GM23338 (cell line): ENCODE measurements around the gene PDE4B. TPM values are rescaled to one million over a fixed set of nuclear protein-coding genes. Genes with fewer than 3 reads are reported as not detected.

Source experiments
- ATAC-seq: fragments of 200-7000 bp; cut with Tn5 transposase; 3 replicates; pipeline ENCODE4 v1.9.1; 2020
- DNase-seq: peaks from one replicate; pipeline ENCODE4 v3.0.0-alpha.2; 2015; ENCODE audit warnings: low spot score
- H2AFZ ChIP-seq: fragments of 200-600 bp; sonication (generic); 2 replicates; pipeline ENCODE4 v1.8.0; 2016; ENCODE audit warnings: antibody characterized with exemption, mild to moderate bottlenecking, moderate library complexity
- H3F3A ChIP-seq: fragments of 200-600 bp; sonication (generic); replicated peaks from 2 replicates; pipeline ENCODE4 v1.8.0; 2017; ENCODE audit warnings: antibody characterized with exemption, mixed run types, low read depth
- H3K27ac ChIP-seq: fragments of 200-600 bp; sonication (generic); 2 replicates; pipeline ENCODE4 v1.6.1; 2016; ENCODE audit warnings: low read depth
- H3K27me3 ChIP-seq: fragments of 200-600 bp; sonication (generic); 2 replicates; pipeline ENCODE4 v1.8.0; 2016; ENCODE audit warnings: mild to moderate bottlenecking, mixed run types, moderate library complexity; ENCODE audit not compliant: insufficient read depth
- H3K36me3 ChIP-seq: fragments of 200-600 bp; sonication (generic); 2 replicates; pipeline ENCODE4 v1.8.0; 2016; ENCODE audit warnings: mild to moderate bottlenecking; ENCODE audit not compliant: insufficient read depth
- H3K4me1 ChIP-seq: fragments of 200-600 bp; sonication (generic); 2 replicates; pipeline ENCODE4 v1.8.0; 2016; ENCODE audit warnings: mild to moderate bottlenecking, moderate library complexity; ENCODE audit not compliant: insufficient read depth
- H3K4me2 ChIP-seq: fragments of 200-600 bp; sonication (generic); 2 replicates; pipeline ENCODE4 v1.7.1; 2017; ENCODE audit warnings: mixed run types
- H3K4me3 ChIP-seq: fragments of 200-600 bp; sonication (generic); 2 replicates; pipeline ENCODE4 v1.6.1; 2016; ENCODE audit warnings: mixed run types
- H3K79me2 ChIP-seq: fragments of 200-600 bp; sonication (generic); replicated peaks from 2 replicates; pipeline ENCODE4 v1.8.0; 2017; ENCODE audit warnings: mild to moderate bottlenecking; ENCODE audit not compliant: insufficient read depth
- H3K9me2 ChIP-seq: fragments of 200-600 bp; sonication (generic); 2 replicates; pipeline ENCODE4 v1.8.0; 2017; ENCODE audit not compliant: insufficient read depth
- H4K20me1 ChIP-seq: fragments of 200-600 bp; sonication (generic); replicated peaks from 2 replicates; pipeline ENCODE4 v1.8.0; 2017; ENCODE audit warnings: mild to moderate bottlenecking; ENCODE audit not compliant: insufficient read depth
- H3K27ac Mint-ChIP-seq: 2 replicates; pipeline ENCODE4 v1.8.0; 2020; ENCODE audit warnings: inconsistent platforms, mild to moderate bottlenecking, moderate library complexity, mixed read lengths
- H3K27me3 Mint-ChIP-seq: 3 replicates; pipeline ENCODE4 v1.8.0; 2022; ENCODE audit warnings: low read depth, mild to moderate bottlenecking, moderate library complexity, mixed read lengths, inconsistent platforms; ENCODE audit not compliant: insufficient read depth, poor library complexity
- H3K36me3 Mint-ChIP-seq: 3 replicates; pipeline ENCODE4 v1.8.0; 2021; ENCODE audit warnings: low read depth, mild to moderate bottlenecking, inconsistent platforms, moderate library complexity, mixed read lengths
- H3K4me1 Mint-ChIP-seq: 3 replicates; pipeline ENCODE4 v1.8.0; 2020; ENCODE audit warnings: mild to moderate bottlenecking, inconsistent platforms, mixed read lengths
- H3K4me3 Mint-ChIP-seq: 3 replicates; pipeline ENCODE4 v1.8.0; 2021; ENCODE audit warnings: moderate library complexity, mild to moderate bottlenecking, inconsistent platforms, mixed read lengths
- H3K9me3 Mint-ChIP-seq: 3 replicates; pipeline ENCODE4 v1.8.0; 2020; ENCODE audit warnings: moderate library complexity, mild to moderate bottlenecking, inconsistent platforms, mixed read lengths
- EZH2 ChIP-seq: fragments of 200-600 bp; sonication (generic); IDR thresholded peaks from one replicate; pipeline ENCODE4 v1.8.0; 2017; ENCODE audit warnings: antibody characterized with exemption, mild to moderate bottlenecking, low read depth; ENCODE audit not compliant: unreplicated experiment
- STAT1 ChIP-seq: IDR thresholded peaks from one replicate; pipeline ENCODE4 v1.6.1; 2016; ENCODE audit warnings: antibody characterized with exemption; ENCODE audit not compliant: unreplicated experiment
- ZNF114 ChIP-seq: fragments of 250-450 bp; sonication (Bioruptor Pico); IDR thresholded peaks from 2 replicates; pipeline ENCODE4 v1.5.0; 2020; ENCODE audit warnings: mild to moderate bottlenecking, moderate library complexity
- ZNF331 ChIP-seq: fragments of 250-450 bp; sonication (Bioruptor Pico); IDR thresholded peaks from 2 replicates; pipeline ENCODE4 v1.5.0; 2020; ENCODE audit warnings: low read depth, mild to moderate bottlenecking, moderate library complexity
- polyA plus RNA-seq: library from polyadenylated mRNA; unstranded; fragments of >200 nt; fragmentation: Nextera tagmentation; extraction: Ambion mirVana; gene quantifications from 2 replicates; pipeline ENCODE4 v1.2.1, GENCODE V29; 2016
- total RNA-seq: library from RNA; depleted of rRNA; stranded (reverse); fragments of >200 nt; shearing (Covaris generic); gene quantifications from 2 replicates; pipeline ENCODE4 v1.2.3, GENCODE V29; 2014
- TF ChIP-seq, protein P1 (sequence below), 2 experiments: fragments of 200-600 bp in 1 of 2; sonication (generic) in 1 of 2; conservative IDR thresholded peaks; 2 replicates each; pipeline versions ENCODE4 v1.5.1 to v1.6.1; 2016 to 2017; ENCODE audit warnings: antibody characterized with exemption in 2 of 2, low read depth in 2 of 2, mild to moderate bottlenecking in 2 of 2, moderate library complexity in 1 of 2
- TF ChIP-seq, protein P2 (sequence below): IDR thresholded peaks from one replicate; pipeline ENCODE4 v1.6.1; 2018; ENCODE audit warnings: antibody characterized with exemption; ENCODE audit not compliant: unreplicated experiment

Gene PDE4B
- total and polyA plus RNA-seq, 2 experiments from 2014 or later = 14.0 to 25.6 TPM

DNA sequence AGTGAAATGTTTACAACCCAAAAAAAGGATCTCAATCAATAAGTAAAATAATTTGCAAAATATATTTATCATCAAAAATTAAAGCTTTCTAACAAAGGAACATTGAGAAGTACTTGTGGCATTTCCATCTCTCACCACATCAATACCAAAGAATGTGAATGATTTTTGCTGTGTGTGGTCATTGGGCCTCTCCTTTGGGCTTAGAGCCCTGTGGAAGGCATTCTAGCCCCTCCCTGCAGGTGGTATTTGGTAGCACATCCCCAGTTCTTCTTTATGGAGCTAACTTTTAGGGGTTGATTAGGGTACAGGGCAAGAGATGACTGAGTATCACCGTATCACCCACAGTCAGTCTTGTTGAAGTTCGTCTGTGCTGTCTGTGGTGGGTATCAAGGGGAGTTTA, 447.1 kb downstream of the PDE4B start:
- no peak for TF ChIP-seq EZH2
- TF ChIP-seq, protein P1, sequence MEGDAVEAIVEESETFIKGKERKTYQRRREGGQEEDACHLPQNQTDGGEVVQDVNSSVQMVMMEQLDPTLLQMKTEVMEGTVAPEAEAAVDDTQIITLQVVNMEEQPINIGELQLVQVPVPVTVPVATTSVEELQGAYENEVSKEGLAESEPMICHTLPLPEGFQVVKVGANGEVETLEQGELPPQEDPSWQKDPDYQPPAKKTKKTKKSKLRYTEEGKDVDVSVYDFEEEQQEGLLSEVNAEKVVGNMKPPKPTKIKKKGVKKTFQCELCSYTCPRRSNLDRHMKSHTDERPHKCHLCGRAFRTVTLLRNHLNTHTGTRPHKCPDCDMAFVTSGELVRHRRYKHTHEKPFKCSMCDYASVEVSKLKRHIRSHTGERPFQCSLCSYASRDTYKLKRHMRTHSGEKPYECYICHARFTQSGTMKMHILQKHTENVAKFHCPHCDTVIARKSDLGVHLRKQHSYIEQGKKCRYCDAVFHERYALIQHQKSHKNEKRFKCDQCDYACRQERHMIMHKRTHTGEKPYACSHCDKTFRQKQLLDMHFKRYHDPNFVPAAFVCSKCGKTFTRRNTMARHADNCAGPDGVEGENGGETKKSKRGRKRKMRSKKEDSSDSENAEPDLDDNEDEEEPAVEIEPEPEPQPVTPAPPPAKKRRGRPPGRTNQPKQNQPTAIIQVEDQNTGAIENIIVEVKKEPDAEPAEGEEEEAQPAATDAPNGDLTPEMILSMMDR (conservative IDR thresholded peaks at IDR 0.05; ENCODE audit: low read depth in 2 of 2) = peak; percentile 32 to 43
- no peaks in the 10 kb centered on the region for H3K36me3 ChIP-seq
- H3K4me1 Mint-ChIP-seq = no peaks in the 10 kb centered on the region
- H3K4me3 Mint-ChIP-seq = no peak overlapping the region
- peak; percentile 65 for ATAC-seq
- no peak overlapping the region for H3K27ac ChIP-seq
- no peak overlapping the region for H3K4me3 ChIP-seq
- peak; percentile 73 for DNase-seq
- H3K9me3 Mint-ChIP-seq = no peaks in the 10 kb centered on the region
- no peak overlapping the region for H2AFZ ChIP-seq
- H3K27me3 ChIP-seq = no peaks in the 10 kb centered on the region
- no peaks in the 10 kb centered on the region for H3K4me1 ChIP-seq
- H3F3A ChIP-seq = no peaks in the 10 kb centered on the region
- no peaks in the 10 kb centered on the region for H3K9me2 ChIP-seq
- H4K20me1 ChIP-seq = no peaks in the 10 kb centered on the region
- H3K36me3 Mint-ChIP-seq = no peaks in the 10 kb centered on the region
- H3K4me2 ChIP-seq = no peak overlapping the region
- no peaks in the 10 kb centered on the region for H3K79me2 ChIP-seq
- H3K27ac Mint-ChIP-seq = no peak overlapping the region
- no peaks in the 10 kb centered on the region for H3K27me3 Mint-ChIP-seq

DNA sequence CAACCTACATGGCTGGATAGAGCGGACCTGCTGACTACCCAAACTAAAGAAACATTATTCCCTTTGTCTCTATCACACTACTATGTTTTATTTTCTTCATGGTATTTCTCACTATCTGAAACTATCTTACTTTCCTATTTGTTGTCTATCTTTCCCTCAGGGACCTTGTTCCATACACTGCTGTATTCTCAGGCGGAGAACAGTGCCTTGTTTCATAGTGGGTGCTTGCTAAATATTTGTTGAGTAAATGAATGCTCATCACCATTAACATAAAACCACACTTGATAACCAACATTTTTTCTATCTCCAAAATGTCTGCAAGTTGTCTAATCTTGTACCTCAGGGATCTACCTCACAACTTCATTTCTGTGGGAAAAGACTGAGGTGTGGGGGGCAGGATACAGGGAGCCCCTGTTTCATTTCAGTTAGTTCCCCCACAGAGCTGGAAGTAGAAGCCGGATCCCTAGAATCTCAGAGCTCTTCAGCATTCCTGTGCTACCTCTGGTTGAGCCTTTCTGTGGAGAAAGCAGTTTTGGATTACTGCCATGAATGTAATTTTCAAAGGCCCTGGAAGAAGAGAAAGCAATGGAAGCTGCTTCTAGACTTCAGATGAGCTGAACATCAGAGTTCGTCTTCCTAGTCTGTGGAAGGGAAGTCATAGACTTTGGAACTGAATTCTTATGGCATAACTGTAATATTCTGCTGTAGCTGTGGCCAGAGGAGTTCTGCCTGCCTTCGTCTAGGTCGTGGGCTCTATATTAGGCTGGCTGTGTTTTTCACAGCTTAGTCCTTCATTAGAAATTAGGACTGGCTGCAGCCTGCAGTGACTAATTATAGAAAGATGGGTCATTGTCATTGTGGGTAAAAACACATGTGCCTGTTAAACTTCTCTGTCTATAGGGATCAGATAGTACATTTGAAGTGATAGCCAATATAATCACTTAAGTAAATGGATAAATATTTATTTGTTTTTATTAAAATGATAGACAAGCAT, 448.1 kb downstream of the PDE4B start:
- ATAC-seq = no peak
- Histone ChIP-seq H3K4me3 (no peak overlapping the region), H2AFZ (no peak overlapping the region), H3K4me2 (no peak overlapping the region), H3K4me1 (no peaks in the 10 kb centered on the region), H3F3A (no peaks in the 10 kb centered on the region), H3K36me3 (no peaks in the 10 kb centered on the region), H4K20me1 (no peaks in the 10 kb centered on the region), H3K9me2 (no peaks in the 10 kb centered on the region), H3K27me3 (no peaks in the 10 kb centered on the region), H3K79me2 (no peaks in the 10 kb centered on the region), H3K27ac (no peak overlapping the region)
- no peak for DNase-seq
- no peaks in the 10 kb centered on the region for H3K27me3 Mint-ChIP-seq
- no peaks in the 10 kb centered on the region for H3K9me3 Mint-ChIP-seq
- H3K36me3 Mint-ChIP-seq = no peaks in the 10 kb centered on the region
- no peak overlapping the region for H3K4me3 Mint-ChIP-seq
- H3K27ac Mint-ChIP-seq = no peak overlapping the region
- H3K4me1 Mint-ChIP-seq = no peaks in the 10 kb centered on the region
- TF ChIP-seq ZNF114 (CRISPR knock-in tag) = no peak
- TF ChIP-seq ZNF331 (CRISPR knock-in tag) = no peak
- TF ChIP-seq, protein P1 (conservative IDR thresholded peaks at IDR 0.05; ENCODE audit: low read depth in 2 of 2) = no peak
- no peak for TF ChIP-seq STAT1
- TF ChIP-seq, protein P2, sequence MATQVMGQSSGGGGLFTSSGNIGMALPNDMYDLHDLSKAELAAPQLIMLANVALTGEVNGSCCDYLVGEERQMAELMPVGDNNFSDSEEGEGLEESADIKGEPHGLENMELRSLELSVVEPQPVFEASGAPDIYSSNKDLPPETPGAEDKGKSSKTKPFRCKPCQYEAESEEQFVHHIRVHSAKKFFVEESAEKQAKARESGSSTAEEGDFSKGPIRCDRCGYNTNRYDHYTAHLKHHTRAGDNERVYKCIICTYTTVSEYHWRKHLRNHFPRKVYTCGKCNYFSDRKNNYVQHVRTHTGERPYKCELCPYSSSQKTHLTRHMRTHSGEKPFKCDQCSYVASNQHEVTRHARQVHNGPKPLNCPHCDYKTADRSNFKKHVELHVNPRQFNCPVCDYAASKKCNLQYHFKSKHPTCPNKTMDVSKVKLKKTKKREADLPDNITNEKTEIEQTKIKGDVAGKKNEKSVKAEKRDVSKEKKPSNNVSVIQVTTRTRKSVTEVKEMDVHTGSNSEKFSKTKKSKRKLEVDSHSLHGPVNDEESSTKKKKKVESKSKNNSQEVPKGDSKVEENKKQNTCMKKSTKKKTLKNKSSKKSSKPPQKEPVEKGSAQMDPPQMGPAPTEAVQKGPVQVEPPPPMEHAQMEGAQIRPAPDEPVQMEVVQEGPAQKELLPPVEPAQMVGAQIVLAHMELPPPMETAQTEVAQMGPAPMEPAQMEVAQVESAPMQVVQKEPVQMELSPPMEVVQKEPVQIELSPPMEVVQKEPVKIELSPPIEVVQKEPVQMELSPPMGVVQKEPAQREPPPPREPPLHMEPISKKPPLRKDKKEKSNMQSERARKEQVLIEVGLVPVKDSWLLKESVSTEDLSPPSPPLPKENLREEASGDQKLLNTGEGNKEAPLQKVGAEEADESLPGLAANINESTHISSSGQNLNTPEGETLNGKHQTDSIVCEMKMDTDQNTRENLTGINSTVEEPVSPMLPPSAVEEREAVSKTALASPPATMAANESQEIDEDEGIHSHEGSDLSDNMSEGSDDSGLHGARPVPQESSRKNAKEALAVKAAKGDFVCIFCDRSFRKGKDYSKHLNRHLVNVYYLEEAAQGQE = no peak
